ENCODE results near the gene RPS19.
"Not testable (repeated sequence)": the region's sequence is repeated elsewhere in the genome, so short reads cannot be mapped to it uniquely, and the experiment has no call there.

The RPS19 gene

DNA sequence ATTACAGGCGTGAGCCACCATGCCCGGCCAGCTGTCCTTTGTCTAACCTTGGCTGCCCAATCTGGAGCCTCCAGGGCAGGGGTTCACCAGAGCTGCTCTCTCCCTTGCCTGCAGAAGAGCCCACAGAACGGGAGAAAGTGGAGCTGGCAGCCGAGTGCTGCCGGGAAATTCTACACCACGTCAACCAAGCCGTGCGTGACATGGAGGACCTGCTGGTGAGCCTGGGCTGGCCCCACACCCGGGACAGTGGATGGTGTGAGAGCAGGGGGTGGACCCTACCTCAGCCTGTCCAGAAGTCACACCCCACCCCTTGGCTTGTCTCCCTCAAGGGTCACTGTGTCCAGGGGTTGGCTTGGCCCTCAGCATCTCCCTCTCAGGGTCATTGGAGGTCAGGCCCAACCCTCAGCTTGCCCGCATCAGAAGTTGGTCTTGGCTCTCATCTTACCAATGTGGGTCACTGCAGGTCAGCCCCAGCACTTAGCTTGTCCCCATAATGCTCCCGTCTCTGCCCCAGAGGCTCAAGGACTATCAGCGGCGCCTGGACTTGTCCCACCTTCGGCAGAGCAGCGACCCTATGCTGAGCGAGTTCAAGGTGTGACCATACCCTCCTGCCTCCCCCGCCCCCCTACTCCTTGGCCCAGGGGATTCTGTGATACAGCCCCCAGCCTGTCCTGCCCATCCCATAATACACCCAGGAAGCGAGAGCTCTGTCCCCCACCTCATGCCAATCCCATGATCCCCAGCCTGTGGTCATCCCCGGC lies 43.3 kb downstream of the RPS19 start:
- DNase-seq, result no peak

DNA sequence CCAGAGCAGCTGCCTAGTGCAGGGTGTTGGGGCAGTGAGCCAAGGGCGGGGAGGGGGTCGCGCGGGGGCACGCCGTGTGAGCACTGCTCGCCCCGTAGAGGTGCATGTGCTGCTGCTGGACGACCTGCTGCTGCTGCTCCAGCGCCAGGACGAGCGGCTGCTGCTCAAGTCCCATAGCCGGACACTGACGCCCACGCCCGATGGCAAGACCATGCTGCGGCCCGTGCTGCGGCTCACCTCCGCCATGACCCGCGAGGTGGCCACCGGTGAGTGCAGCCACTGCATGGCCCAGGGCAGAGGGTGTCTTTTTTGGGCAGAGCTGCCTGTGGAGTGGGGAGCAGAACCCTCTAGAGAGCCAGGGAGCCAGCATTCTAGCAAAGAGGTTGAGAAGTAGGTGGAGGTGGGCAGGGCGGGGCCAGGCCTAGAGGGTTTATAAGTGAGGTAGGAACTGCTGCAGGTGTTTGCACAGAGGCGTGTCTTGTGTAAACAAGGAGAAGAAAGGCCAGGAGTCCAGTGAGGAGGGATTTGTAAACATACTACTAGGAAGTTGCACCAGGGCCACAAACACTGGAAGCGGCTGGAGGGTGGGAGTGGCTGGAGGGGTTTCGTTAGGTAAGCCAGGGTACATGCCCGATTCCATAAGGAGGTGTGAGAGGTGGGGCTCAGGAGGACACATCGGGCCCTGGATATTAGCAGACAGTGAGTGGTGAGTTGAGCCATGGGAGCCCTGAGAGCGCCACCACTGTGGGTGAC lies 44.2 kb downstream of the RPS19 start:
- DNase-seq, result no peak

DNA sequence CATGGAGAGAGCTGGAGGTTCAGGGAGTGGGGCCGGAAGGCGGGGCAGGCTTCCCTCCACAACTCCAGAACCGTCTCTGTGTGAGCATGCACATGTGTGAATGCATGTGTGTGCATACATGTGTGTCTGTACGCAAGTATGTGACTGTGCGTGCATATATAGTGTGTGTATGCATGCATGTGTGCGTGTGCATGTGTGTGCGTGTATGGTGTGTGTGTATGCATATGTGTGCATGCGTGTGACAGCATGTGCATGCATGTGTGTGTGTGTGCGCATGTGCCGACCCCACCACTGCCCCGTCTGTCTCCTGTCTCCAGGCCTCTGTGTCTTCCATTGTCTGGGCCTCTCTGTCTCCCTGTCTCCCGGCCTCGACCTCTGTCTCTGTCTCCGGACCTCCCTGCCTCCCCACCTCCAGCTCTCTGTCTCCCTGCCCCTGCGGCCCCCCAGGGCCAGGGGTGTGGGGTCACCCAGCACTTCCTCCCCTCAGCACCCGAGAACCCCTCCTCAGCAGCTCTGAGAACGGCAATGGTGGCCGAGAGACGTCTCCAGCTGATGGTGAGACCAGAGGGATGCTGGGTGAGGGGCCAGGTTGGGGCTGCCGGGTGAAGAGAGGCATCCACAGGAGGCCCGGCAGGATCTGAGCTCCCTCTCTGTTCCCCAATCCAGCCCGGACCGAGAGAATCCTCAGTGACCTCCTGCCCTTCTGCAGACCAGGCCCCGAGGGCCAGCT lies 45.4 kb downstream of the RPS19 start:
- no peak for DNase-seq

DNA sequence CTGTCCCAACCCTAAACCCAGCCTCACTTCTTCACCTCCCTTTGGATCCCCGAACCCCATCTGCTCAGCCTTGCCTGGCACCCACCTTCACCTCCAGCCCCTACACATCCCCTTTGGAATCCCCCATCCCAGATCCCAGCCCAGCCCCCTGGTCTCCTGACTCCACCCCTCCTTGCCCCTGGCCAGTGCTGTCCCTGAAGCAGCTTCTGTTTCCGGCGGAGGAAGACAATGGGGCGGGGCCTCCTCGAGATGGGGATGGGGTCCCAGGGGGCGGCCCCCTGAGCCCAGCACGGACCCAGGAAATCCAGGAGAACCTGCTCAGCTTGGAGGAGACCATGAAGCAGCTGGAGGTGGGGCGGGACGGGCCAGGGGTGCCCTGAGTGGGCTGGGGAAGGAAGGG lies 46.2 kb downstream of the RPS19 start:
- no peak for DNase-seq

DNA sequence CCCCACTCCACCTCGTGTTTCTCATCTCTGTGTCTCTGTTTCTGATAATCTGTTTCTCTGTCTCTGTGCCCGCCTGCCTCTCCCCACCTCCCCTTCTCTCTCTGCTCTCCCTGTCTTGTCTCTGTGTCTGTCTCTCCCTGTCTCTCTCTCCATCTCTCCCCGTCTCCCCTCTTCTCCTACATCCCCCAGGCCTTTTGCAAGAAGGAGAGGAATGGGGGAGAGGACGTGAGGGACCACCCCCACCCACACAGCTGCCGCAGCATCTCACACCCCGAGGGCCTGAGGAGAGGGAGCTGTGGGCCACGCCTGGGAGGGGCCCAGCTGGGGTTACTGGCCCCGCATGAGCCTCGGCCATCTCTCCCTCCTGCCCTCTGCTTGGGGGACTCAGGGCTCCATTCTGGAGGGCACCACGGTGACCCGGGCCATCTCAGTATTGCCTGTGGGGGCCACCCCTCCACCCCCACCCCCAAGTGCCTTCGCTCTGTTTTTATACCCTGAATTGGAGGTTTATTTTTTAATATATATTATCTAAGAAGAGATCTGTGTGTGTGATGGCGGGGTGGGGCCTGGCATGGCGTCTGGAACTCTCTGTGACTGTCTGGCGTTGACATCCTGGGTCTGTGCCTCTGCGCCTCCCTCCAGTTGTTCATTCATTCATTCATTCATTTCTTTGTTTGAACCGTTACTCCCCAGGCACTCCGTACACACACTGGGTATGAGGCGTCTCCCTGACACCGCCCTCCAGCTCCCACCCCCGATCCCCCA lies 47.0 kb downstream of the RPS19 start:
- no peak for DNase-seq

DNA sequence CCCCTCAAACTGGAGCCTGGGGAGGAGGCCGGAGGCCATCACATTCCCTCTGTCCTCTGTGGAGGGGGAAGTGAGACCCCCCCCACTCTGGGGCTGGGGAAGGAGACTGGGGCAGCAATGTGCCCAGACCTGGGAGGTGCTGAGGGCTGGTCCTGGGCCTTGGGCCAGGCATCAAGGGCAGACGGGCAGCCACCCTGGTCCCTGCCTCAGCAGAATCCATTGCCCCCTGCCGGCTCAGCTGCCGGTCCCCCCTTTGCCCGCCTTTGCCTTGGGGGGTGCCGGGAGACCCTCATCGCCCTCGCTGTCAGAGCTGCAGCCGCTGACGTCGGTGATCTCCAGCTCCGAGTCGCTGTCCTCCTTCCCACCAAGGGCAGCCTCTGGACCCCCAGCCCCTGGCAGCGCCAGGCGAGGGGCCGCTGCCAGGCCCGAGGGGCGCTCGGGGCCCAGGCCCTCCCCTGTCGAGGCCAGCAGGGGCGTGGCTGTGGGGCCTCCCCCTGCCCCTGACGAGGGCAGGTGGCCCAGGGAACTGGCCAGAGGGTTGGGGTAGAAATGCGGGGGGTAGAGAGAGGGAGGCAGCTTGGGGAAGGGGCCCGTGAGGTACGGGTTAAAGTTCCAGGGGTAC lies 48.0 kb downstream of the RPS19 start:
- no peak for DNase-seq

DNA sequence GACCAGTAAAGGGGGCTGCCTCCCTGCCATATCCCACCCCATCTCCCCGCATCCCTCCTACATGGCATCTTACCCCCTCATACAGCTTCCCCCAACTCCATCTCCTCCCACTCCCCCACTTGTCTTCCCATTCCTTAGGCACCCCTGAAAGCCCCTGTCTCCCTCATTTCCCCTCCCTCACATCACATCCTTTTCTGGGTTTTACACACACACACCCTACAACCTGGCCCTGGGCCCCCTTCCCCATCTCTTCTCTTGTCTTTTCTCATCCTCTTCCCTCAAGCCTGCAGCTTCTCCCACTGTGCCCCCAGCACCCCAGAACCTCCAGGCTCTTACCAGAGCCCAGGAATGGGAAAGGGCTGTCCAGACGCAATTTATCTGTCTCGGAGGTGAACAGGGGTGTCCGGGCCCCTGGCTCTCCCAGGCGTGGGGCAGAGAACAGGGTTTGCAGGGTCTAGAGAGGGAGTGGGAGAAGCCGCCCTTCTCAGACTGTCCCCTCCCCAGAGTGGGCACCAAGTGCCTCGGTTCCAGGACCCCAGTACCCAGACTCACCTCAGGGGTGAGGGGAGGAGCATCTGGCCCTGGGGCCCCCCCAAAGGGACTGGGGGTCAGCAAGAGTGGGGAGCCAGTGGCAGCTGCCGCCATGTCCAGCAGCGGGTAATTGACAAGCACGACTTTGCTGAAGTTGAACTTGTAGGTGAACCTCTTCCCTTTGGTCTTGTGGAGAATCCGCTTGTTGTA lies 48.8 kb downstream of the RPS19 start:
- no peak for DNase-seq

DNA sequence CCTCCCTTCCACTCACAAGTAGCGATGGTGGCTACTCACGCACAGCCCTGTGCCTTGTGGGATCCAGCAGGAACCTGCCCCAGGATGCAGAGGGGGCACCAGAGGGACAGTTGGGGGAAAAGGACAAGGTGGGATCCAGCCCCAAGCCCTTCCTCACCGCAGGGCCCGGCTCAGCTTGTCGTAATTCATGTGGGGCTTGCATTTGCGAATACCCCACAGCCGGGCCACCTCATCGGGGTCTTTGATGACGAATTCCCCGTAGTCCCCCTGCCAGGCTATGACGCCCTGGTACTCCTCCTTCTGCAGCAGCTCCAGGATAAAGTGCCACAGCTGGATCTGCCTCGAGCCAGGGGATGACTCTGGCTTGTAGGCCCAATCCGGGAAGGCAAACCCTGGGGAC lies 49.7 kb downstream of the RPS19 start:
- no peak for DNase-seq

DNA sequence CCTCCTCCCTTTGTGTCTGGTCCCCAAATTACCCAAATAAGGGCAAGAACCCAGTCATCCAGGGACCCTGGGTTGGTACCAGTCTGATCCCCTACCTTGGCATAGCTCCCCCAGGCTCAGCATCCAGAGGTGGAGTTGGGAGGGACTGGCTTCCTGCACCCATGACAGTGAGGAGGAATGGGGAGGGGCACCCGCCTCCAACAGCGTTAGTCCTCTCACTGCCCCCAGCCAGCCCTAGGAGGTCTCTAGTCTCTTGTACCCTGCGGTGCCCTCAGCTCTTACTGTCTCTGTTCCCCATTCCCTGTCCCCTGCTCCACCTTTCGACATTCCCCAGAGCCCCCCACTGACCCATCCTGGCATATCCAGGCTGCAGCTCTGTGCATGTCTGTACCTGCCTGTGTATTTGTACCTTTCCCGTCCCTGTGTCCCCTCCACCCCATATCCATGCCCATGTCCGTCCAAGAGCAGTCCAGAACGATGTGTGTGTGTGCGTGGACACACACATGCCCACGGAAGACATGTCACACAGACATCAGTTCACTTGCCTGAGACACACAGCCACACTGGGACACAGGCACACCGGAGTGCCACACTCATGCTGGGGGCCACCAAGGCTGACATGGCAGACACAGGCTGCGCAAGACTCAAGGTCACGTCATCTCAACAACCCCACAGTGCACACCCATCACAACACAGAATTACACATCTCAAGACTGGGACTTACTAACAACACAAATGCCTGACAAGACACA lies 50.4 kb downstream of the RPS19 start:
- no peak for DNase-seq

DNA sequence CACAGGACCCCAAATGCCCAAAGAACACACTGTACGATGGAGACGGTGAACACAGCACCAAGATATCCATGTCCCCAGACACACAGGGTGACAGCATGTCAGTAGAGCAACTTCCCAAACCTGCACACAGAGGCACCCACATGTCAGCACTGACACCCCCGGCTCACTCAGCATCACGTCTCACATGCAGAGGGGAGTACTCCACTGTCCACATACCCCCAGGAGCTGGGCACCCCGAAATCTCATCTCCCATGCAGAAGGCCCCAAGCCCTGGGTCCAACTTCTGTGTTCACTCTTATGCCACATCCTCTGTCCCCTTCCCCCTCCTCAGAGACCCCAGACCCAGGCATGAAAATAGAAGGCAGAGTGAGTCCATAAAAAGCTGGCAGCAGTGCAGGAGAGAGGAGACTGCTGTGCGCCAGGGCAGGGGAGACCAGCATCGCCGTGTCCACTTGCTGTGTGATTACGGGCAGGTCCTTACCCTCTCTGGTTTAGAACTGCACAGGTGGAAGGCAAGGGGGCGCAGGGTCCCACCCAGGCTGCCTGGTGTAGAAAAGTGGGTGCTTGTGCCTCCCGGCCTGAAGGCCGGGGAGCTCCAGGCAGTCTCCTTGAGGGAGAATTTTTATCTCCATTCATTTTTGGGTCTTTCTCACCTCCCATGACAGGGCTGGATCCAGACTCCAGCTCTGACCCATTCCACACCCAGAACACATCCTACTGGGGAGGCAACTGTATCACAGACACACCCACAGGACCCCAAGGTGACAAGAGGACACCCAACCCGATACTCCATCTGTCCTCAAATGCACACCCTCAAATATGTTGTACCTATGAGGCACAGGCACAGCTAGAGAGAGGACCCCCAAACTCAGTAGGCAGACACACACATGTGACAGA lies 51.2 kb downstream of the RPS19 start:
- DNase-seq, result no peak

DNA sequence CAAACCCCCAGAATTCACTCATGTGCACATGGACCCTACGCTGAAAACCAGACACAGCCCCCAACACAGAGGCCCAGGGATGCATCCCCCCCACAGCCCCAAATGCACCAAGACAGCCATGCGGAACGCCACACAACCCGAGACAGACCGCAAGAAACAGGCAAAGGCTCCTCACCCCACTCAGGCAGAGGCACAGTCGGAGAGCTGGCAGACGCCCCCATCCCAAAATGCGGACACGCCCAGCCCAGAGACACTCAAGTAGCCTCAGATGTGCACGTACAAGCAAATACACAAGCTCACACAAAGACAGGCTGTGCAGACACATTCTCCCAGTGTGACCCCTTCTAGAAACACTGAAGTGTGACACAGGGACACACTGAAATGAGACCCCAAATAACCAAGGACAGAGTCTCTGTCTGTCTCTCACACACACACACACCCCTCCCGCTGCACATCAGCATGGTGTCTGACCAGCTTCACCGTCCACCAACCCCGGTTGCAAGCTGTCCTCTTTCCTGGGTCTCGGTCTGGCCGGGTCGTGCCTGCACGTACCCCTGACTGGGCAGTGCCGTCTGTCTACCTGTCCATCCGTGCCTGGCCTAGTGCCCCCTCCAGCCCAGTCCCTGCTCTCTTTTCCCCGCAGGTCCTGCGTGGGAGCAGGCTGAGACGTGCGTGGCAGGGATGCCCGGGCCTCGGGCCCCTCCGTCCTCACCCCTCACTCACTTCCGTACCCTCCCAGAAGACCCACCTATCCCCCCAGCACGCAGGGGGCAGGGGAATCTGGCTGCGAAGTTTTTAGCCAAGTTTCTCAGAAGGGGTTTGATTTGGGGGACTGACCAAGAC lies 52.1 kb downstream of the RPS19 start:
- DNase-seq, result no peak

DNA sequence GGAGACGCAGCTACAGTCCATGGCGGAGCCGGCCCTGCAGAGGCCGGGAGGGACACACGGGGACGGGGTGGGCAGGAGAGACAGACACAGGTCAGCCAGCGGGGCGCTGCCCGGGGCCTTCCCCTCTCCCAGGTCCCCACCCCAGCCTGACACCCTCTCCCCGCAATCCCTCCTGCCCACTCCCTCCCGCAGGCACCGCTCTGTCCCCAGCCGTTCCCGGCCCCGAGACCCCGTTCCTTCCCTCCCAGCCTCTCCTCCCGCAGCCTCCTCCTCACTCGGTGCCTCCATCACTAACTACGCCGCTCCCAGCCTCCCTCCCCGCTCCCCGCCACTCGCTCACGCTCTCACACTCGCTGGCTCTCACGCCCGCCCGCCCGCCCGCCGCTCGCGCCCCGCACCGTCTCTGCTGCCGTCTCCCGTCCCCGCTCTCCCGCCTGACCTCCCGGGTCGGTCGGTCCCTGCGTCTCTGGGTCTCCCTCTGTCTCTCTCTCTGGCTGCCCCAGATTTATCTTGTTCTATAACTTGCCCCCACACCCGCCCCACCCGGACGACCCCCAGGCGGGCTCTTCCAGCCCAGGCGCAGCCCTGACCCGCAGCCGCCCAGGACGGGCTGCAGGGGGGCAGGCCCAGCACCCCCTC lies 53.0 kb downstream of the RPS19 start:
- no peak for DNase-seq

DNA sequence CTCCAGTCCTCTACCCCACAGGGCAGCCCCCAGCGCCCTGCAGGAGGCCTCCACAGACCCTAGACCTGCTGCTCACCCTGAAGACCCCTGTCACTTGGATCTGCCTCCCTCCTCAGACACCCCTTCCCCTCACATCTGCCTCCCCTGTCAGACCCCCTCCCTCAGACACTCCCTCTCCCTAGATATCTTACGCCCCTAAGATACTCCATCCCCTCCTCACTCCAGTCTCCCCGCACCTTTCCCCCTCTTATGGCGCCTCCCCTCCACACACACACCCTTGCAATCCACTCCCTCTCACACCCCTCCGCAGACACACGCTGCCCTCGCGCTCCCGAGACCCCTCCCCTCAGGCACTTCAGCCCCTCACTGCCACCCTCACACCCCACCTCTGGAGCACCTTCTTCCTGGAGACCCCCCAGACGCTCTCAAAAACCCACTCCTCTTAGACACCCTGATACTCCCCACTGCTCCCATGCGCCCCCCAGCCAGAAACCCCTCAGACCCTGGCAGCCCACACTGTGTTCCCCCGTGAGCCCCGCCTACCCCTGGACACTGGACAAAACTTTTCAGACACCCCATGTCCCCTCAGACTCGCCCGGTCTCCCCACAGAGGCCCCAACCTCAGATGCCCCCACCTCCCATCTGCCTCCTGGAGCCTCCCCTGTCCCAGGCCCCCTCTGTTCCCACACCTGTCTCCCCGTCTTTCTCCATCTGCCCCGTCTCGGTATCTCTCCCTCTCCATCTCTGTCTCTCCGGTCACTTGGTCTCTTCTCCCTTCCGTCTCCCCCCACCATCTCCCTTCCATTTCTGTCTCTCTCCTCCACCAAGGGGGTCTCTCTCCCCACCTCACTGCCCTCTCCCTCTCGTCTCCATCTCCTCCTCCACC lies 53.7 kb downstream of the RPS19 start:
- DNase-seq, result no peak

DNA sequence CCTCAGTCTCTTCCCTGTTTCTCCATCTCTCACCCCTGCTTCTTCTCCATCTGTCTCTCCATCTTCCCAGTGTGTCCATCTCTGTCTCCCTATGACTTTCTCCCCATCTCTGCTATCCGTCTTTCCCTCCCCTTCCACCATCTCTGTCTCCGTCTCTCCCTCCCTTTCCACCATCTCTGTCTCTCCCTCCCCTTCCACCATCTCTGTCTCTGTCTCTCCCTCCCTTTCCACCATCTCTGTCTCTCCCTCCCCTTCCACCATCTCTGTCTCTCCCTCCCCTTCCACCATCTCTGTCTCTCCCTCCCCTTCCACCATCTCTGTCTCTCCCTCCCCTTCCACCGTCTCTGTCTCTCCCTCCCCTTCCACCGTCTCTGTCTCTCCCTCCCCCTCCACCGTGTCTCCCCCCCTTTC lies 54.4 kb downstream of the RPS19 start:
- not testable (repeated sequence) for DNase-seq

DNA sequence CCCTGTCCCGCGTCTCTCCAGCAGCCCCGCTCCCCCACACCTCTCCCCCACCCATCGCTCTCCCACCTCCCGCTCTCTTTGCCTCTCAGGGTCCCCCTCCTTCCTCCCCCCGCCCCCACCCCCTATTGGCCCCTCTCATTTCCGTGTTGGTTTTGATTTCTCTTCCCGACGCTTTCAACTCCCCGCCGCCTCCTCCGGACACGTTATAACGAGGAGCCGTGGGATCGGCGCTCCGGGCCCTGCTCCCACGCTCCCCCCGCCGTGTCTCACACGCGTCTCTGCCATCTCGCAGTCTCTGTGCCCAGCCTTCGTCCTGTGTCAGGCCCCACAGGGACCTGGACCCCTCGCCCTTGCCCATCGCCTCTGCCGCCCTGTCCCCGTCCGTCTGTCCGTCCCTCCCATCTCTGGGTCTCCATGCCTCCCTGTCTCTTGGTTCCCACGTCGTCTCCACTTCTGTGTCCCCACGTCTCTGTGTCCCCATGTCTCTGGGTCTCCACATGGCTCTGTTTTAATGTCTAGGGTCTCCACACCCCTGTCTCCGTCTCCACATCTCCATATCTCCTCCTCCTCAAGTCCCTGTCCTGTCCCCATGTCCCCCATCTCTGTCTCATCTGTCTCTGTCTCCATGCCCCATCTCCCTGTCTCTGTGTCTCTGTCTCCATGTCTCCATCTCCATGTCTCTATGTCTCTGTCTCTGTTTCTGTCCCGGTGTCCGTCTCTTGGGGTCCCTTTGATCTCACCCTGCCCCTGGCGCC lies 55.1 kb downstream of the RPS19 start:
- no peak for DNase-seq

DNA sequence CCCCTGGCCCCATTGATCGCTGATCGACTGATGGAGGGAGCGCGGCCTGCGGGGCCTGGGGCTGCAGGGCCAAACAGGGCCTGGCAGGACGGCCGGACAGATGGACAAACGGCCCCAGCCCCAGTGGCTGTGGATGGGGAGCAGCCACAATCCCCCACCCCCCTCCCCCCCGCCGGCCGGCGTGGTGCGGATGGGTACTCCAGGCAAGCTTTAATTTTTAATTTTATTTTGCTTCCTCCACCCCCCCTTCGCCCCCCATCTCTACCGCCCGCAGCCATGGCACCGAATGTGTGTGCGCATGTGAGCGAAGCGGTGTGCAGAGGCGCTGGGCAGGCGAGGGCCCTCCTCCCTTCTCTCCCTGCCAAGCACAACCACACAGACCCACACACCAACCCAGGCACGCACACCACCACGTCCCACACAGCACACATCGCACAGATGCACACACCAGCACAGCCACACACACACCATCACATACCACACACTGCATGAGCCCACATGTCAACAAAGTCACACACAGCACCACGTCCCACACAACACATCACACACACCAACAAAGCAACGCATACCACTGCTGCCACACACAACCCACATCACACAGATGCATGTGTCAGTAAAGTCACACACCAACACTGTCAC lies 55.8 kb downstream of the RPS19 start:
- DNase-seq, result no peak

Data from activated CD8-positive, alpha-beta memory T cell treated with anti-CD3 and anti-CD28 coated beads, Interleukin-2, amount 50 U/mL, for 48 hours (primary cell).